Measurements from ENCODE around the gene AGAP1.

The AGAP1 gene

DNA sequence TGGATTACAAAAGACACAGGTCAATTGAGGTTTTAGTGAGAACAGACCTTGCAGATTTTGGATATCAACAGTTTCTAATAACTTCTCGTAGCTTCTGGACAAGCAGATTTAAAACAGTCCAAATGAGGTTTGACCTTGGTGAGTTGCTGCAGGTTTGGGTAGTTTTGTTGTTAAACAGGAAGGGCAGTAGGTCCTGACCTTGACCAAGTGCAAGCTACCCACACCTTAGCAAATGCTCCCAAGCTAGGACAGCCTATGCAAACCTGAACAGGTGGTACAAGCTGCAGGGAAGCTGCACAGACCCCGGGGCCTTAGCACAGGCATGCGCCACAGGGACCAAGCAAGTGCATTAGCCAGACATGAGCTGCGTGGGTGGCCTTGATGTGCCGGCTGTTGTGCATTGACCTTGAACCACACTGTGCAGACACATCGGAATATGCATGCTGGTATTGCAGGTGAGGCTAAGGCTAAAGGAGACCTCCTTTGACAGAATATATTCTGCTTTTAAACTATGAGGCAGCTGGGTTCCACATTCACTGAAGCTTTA, 40.2 kb upstream of the AGAP1 start:
- no peak overlapping the region for H3K4me3 ChIP-seq (ENCODE audit: low read depth, low read length)
- DNase-seq (ENCODE audit: low read depth) = no peak
- TF ChIP-seq, protein P1, sequence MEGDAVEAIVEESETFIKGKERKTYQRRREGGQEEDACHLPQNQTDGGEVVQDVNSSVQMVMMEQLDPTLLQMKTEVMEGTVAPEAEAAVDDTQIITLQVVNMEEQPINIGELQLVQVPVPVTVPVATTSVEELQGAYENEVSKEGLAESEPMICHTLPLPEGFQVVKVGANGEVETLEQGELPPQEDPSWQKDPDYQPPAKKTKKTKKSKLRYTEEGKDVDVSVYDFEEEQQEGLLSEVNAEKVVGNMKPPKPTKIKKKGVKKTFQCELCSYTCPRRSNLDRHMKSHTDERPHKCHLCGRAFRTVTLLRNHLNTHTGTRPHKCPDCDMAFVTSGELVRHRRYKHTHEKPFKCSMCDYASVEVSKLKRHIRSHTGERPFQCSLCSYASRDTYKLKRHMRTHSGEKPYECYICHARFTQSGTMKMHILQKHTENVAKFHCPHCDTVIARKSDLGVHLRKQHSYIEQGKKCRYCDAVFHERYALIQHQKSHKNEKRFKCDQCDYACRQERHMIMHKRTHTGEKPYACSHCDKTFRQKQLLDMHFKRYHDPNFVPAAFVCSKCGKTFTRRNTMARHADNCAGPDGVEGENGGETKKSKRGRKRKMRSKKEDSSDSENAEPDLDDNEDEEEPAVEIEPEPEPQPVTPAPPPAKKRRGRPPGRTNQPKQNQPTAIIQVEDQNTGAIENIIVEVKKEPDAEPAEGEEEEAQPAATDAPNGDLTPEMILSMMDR (IDR thresholded peaks at IDR 0.05; ENCODE audit: low read depth, low read length, missing control alignments) = no peak

GRCh38 chr2:235458839-235459273, 35.0 kb upstream of the AGAP1 start:
- H3K4me3 ChIP-seq (ENCODE audit: low read depth, low read length) = no peak overlapping the region
- TF ChIP-seq, protein P1 (IDR thresholded peaks at IDR 0.05; ENCODE audit: low read depth, low read length, missing control alignments) = no peak
- no peak for DNase-seq (ENCODE audit: low read depth)

DNA sequence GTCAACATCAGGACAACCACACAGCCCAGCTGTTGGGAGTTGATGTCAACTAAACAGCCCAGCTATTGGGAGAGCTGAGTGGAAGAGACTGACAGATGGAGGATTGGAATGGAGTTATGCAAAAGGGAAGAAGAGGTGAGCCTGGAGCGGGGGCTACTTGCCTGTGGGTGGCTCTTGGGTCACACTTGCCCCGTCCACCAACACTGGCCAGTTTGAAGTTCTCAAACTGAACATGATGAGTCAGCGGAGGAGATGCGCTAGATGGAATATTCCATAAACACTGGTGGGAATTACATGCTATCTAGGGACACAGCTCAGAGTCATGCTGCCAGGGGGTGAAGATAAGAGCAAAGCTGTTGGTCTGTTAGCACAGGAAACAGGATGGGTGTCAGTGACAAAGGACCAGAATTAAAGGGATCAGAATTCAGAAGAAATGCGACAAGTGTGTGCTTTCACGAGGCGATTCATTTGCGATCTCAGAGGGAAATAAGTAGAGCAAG, 33.2 kb upstream of the AGAP1 start:
- TF ChIP-seq, protein P1 (IDR thresholded peaks at IDR 0.05; ENCODE audit: low read depth, low read length, missing control alignments) = no peak
- no peak for DNase-seq (ENCODE audit: low read depth)
- H3K4me3 ChIP-seq (ENCODE audit: low read depth, low read length) = no peak overlapping the region

GRCh38 chr2:235461763-235462414, 32.0 kb upstream of the AGAP1 start:
- no peak overlapping the region for H3K4me3 ChIP-seq (ENCODE audit: low read depth, low read length)
- DNase-seq (ENCODE audit: low read depth) = no peak
- TF ChIP-seq, protein P1 (IDR thresholded peaks at IDR 0.05; ENCODE audit: low read depth, low read length, missing control alignments) = no peak

- DNase-seq (ENCODE audit: low read depth) = no peak
- no peak overlapping the region for H3K4me3 ChIP-seq (ENCODE audit: low read depth, low read length)
- TF ChIP-seq, protein P1 (IDR thresholded peaks at IDR 0.05; ENCODE audit: low read depth, low read length, missing control alignments) = no peak
Observed at GRCh38 chr2:235462415-235462790, 31.4 kb upstream of the AGAP1 start.

DNA sequence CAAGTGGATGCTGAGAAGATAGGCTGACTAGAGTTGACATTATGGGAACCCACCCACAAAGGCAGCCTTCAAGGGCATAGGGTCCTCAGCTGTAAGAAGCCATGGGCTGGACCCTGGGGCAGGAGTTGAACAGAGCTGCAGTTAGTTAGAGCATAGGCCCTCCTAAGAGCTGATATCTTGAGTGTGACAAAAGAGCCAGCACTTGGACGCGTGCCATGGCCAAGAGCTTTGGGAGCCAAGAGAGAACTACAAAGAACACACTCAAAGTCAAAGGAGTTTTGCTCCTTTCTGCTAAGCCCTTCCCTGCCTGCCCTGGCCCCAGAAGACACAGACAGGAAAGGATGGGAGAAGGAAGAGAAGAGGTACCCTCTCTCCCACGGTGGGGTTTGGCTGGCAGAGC, 29.9 kb upstream of the AGAP1 start:
- H3K4me3 ChIP-seq (ENCODE audit: low read depth, low read length) = no peak overlapping the region
- TF ChIP-seq, protein P1 (IDR thresholded peaks at IDR 0.05; ENCODE audit: low read depth, low read length, missing control alignments) = no peak
- DNase-seq (ENCODE audit: low read depth) = no peak

- DNase-seq (ENCODE audit: low read depth) = no peak
- no peak overlapping the region for H3K4me3 ChIP-seq (ENCODE audit: low read depth, low read length)
- TF ChIP-seq, protein P1 (IDR thresholded peaks at IDR 0.05; ENCODE audit: low read depth, low read length, missing control alignments) = no peak
Observed at GRCh38 chr2:235467588-235467987, 26.3 kb upstream of the AGAP1 start.

Data from GM12864 (cell line).